Tongue (tissue), 2 donors: ENCODE measurements around the gene COASY. TPM values are rescaled to one million over a fixed set of nuclear protein-coding genes. Genes with fewer than 3 reads are reported as not detected.
"Not testable (repeated sequence)": the region's sequence is repeated elsewhere in the genome, so short reads cannot be mapped to it uniquely, and the experiment has no call there.

Experiments used
- DNase-seq: peaks from one replicate; pipeline ENCODE4 v3.0.0-alpha.2; 2015
- total RNA-seq: library from RNA; depleted of rRNA; stranded (reverse); fragments of >200 nt; gene quantifications from one replicate; pipeline ENCODE4 v1.2.3, GENCODE V29; 2014

The COASY gene
- total RNA-seq, 1 donor from 2014 or later = 20.4 TPM

DNA sequence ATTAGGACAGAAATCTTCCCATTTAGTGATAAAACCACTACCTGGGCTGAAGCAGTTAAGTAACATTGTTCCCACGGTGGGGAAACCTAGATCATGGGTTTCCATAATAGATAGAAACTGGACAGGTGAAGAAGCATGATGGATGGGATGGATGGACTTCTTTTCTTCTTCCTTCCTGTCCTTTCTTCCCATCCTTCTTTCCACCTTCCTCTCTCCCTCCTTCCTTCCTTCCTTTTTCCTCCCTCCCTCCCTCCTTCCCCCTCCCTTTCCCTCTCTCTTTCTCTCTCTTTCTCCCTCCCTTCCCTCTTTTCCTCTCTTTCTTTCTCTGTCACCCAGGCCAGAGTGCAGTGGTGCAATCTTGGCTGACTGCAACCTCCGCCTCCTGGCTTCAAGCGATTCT, 12.5 kb downstream of the COASY start:
- no peak for DNase-seq

DNA sequence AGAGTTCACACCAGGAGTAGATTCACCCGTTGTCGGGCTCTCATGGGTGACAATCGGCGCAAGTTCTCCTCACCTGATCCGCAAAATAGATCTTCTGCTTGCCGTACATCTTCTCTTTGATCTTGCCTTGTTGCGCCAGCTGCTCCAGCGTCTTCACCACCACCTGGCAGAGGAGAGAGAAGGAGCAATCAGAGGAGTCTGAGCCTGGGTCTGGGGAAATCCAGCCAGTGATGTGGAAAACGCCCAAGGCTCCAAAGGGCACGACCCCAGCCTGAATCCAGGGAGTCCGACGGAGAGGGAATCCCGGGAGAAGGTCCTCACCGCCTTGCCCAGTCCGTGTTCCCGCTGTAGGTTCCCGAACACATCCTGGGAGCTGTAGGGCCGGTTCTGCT, 15.2 kb downstream of the COASY start:
- no peak for DNase-seq

DNA sequence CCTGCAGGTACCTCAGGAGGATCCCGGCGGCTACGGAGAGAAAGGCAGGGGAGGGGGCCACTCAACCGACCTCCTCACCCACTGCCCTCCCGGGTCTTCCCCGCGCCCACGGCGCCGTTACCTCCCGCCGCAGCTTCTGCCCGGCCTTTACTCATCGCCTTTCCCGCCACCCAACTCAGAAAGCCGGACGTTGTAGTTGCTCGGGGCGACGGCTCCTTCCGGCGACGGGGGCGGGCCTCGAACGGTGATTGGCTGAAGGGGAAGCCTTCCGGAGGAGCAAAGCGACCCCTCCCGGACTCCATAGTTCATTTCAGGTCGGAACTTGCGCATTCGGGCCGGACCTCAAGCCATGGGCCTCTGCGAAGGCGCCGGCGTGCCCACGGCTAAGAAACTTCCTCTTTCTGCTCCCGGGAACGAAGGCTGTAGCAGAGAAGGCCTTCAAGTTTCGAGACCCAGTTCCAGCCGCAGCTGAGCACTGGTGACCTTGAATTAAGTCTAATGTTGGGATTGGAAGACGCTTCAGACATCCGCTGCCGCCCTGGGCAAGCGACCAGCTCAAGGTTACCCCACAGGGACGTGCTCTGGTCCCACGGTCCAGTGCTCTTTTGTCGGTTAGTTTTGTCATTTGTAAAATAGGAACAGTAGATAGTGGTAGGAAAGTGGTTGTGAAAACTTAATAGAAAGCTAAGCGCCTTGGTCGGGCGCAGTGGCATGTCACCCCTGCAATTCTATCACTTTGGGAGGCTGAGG, 15.8 kb downstream of the COASY start, which contains the start of gene PSMC3IP:
Gene PSMC3IP, minus strand, starts transcription at position 198 of the 750 bp plus-strand sequence. Its CDS starts 43 bp downstream, at position 155.
- peak; percentile 98 for DNase-seq

DNA sequence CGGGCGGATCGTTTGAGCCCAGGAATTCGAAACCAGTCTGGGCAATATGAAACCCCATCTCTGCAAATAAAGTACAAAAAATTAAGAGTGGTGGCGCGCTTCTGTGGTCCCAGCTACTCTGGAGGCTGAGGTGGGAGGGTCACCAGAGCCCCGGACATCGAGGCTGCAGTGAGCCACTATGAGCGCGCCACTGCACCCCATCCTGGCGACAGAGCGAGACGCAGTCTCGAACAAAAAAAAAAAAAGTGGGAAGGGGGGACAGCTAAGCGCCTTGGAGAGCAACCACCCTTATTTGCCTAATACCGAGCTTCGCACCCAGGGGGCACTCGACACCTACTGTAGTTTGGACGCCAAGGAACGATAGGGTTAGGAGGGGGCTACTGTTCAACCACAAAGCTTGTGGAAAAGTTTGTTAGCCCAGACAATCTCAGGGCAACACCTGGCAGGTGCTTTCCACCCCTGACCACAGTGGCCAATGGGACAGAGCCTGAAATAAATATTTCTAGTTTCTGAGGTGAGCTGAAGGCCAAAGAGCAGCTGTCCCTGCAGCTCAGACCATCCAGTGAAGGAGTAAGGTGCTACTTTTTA, 16.4 kb downstream of the COASY start:
- peak; percentile 90 for DNase-seq

DNA sequence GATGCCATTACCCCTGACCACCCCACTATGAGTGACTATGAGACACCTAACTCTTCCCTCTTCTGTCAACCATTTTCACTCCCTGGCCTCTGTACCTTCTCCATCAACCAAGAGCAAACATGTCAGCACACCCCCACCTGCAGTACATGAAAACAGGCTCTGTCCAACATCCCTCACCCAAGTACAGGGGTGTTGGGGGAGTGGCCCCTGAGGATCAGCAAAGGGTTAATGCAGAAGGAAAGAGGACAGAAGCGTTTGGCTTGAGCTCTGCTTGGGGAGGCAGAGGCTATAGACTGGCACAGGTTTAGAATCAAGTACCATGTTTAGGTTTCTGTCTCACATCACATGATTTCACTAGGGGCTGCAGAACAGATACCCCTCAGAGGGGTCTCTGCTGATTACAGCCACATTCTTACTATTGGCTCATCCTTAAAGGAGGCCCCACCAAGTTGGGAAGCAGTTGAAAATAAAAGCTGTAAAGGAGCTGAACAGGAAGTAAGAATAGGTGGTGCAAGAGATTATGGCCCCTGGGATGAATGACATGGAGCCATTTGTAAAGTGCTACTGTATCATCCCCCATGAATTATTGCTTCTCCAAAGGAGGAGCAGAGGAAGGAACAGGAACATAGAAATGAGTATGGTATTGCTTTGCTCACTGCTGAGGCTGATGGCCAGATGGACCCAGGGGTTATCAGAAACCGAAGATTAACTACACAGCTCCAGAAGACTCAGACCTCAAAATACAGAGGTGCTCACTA, 18.0 kb downstream of the COASY start:
- DNase-seq = no peak

DNA sequence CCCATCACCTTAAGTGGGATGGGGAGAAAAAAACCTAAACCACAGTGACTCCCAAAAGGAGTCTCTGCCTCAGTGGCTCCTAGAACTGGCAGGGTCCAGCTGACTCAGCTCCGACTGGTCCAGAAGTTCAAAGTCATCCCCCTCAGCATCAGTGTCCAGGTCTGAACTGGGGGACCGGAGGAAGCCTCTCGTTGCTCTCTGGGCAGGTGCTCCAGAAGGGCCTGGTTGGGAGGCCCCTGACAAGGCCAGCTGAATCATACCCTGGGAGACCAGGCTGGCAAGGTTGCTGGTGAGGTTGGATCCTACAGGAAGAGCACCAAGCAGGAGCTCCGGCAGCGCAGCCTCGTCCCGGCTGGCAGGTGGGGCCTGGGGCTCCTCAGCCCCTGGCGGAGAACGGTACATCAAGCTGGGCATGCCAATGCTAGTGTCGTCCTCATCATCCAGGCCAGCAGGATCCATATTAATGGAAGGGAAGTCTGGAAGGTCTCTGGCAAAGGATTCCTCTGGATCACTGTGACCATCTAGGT, 19.9 kb downstream of the COASY start:
- DNase-seq = no peak

DNA sequence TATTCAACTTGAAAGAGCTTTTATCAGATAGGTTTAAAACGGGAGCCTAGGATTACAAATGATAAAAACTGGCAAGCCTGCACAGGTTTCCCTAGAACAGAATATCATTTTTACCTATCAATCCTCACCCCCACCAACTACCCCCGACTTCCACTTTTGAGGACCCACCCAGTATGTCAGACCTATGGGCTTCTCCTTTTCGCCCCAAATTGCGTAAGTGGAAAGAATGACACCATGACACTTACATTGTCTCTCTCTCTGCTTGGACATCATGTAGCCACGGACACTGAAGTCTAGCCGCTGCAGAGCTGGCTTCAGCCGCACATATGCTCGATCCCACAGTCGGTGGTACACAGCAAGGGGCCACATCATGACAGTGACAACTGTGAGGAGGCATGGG, 22.9 kb downstream of the COASY start:
- DNase-seq = no peak

DNA sequence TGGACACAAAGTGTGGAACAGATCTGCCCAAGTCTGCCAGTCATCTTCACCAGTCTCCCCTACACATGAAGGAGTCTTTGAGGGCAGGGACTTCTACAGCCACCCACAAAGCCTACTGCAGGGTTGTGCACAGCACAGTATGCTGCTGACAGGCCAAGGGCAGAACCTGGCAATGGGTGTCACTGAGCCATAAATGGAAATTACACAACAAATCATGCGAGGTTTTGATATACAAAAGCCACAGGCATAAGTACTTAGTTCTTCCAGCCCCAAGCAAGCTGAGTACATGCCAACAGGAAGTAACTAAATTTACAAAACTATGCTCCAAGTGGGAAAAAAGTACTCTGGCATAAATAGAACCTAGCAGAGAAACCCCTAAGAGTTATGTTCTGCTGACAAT, 23.4 kb downstream of the COASY start:
- DNase-seq = no peak

DNA sequence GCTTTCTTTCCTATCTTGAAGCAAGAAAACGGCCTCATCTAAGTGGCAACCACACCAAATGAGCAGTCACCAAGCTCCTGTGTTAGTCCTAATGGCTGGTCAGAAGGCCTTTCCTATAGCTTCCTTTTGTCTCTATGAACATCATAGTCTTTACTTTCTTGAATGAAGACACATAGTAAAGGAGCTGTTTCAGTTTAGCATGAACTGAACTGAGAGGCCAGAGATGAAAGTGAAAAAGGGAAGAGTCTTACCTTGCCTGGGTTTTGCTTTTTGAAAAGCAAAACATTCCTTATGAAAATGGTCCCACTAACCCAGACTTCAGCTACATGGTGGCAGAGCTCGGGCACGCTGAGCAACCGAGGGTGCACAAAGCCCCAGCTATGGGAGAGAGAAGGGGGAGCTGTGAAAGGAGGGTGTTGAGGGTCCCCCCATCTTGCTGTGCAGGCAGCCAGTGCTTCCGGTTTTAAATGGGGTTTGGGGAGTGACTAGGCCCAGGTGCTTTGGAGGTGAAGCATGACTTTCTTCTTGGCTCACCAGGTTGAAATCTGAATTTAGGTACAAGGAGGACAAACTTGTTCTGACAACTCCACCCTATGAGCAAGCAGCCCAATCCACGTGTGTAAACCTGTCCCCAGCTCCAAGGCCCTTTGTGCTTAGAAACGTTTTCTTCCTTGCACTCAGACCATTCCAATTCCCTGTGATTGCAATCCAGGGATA, 24.7 kb downstream of the COASY start:
- peak; percentile 46 for DNase-seq

DNA sequence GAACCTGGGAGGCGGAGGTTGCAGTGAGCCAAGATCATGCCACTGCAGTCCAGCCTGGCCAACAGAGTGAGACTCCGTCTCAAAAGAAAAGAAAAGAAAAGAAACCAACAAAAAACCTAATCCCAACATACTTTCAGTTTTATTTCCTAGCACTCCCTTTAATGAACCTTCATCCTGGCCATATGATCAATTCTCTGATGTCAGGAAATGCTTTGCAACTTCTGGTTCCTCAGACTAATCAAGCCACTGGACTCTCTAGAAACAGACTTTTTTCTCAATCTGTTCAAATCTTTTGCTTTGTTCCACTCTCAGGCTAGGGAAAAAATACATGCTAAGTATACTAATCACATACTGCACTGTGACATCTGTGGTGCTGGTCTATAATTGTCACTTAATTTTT, 28.9 kb downstream of the COASY start:
- no peak for DNase-seq

DNA sequence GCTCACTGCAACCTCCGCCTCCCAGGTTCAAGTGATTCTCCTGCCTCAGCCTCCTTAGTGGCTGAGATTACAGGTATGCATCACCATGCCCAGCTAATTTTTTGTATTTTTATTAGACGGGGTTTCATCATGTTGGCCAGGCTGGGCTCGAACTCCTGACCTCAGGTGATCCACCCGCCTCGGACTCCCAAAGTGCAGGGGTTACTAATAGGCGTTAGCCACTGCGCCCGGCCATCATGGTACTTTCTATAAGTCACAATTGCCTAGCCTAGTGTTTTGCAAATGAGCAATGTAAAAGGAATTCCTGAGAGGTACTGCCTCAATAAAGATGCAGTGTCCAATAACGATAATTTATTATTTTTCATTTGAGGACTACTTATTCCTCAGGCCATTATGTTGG, 29.5 kb downstream of the COASY start:
- no peak for DNase-seq

DNA sequence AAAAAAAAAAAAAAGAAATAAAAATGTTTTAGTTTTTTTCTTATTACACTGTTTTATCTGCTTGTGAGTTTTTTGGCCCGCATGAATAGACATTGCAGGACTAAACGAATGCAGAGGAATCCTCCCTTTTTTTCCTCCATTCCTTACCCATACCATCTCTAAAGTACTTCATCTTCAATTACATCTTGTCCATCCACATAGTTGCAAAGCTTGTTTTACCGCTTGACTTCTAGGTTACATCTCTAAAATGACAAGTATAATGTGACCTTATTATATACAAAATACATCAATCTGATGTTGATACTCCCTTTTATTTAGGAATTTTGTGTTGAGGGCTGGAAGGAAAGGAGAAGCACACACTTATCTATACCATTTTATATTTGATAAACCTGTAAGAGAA, 34.4 kb downstream of the COASY start:
- no peak for DNase-seq

DNA sequence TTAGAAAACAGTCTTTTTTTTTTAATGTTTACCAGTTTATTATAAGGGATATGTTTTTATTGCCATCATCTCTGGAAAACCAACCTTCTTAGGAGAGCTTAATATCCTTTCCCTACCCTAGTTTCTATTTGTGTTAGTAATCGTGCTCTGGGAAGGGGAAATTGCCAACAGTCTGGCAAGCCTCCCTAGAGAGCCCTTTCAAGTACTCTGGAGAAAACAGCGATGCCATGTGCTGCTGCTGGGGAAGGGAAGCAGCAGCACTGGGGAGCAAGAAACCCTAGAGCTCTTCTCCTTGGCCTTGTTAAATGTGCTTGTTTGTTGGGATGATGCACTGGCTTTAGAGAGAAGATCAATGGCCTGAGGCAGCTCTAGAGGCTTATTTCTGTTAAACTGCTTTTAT, 37.0 kb downstream of the COASY start:
- no peak for DNase-seq

DNA sequence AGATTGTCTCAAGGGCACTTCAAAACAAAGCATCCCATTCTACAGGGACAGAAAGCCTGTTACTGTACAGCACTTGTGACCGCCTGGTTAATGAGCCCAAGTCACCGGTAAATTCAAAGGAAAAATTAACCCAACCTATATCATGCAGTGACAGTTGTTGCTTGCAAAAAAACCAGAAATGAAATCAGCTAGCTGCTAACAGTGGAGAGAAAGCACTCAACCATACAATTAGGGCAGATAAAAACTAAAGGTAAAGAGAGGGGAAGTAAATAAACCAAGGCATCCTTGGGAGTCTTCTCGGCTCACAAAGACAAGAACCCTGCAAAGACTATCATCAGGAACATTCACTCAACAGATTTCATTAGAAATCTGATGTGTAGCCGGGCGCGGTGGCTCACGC, 41.4 kb downstream of the COASY start:
- DNase-seq = no peak

DNA sequence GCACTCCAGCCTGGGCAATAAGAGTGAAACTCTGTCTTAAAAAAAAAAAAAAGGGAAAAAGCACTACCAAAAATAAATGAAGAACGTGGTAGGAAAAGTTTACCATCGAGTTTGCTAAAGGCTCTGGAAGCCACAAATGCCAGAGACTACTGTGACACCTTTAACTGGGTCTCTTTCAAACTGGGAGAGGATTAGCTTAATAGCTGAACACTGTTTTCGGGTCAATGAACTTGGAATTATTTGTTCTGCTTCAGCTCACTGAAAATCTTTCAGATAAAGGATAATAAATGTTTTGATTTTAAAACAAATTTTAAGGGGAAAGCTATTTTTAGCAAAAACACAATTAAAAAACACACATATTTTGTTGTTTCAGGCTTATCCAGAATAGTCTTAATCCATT, 45.8 kb downstream of the COASY start:
- DNase-seq = no peak

DNA sequence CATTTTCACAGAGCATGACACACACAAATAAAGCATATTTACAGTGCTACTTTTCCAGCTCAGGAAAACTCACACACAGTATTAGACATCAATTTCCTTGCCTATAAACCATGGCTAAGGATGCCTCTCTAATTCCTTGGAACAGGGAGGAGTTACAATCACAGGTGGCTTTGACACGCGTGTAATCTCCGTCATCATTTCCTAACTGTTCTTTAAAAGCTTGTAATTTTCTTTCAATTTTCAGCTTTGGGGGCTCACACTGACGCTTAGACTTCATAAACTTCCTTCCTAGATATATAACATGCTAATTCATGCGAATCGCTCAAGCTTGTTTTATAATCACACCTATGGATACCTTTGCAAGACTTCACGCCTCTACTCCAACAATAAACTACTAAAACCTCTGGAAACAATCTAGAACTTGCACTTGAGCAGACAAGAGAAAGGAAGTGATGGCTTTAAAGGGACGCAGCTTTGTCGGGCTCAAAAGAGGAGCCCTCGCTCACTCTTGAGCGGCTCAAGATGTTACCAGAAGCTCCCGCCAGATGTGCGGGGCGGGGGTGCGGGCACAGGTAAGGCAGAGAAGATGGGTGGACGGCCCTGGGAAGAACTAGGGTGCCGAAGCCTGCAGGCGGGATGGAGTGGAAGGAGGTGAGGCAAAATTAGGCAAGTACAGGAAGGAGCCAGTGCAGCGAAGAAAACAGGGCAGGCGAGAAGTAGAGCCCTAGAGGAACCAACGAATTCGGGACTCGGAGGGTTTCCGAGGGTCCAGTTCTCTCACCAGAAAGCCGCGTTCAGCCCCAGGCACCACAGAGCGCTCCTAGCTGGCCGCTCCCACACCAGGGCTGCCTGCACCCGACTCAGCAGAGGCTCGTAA, 46.6 kb downstream of the COASY start:
- no peak for DNase-seq

DNA sequence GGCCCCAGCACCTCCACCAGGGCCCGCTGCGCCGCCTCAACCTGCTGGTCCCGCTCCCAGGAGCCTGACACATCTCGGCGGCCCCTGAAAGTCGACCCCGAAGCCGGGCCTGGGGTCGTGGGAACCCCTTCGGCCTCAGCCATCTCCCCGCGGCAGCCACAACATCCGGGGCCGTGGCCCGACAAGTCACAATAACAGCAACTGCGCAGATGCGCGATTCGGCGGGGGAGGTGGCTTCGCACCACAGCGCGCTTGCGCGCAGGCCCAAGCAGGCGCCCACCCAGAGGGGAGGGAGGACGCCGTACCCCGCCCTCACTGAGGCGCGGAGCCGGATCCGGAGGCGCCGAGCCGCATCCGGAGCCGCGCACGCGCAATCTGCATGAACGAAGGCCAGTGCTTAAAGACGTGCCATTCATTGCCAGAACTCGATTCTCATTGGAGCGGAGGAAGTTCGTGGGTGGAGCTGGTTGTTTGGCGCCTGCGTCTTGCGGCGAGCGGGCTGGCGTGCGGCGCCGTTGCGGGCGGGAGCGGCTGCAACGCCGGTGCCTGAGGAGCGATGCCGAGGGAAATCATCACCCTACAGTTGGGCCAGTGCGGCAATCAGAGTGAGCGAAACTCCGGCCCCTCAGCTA, 47.4 kb downstream of the COASY start, which contains the start of the genes RETREG3 and TUBG1:
Gene RETREG3, minus strand, starts transcription at position 193 of the 632 bp plus-strand sequence. Its CDS starts 50 bp downstream, at position 143.
Gene TUBG1, plus strand, starts transcription at position 502 of the 632 bp plus-strand sequence. Its CDS starts 55 bp downstream, at position 557.
- DNase-seq = peak; percentile 100

DNA sequence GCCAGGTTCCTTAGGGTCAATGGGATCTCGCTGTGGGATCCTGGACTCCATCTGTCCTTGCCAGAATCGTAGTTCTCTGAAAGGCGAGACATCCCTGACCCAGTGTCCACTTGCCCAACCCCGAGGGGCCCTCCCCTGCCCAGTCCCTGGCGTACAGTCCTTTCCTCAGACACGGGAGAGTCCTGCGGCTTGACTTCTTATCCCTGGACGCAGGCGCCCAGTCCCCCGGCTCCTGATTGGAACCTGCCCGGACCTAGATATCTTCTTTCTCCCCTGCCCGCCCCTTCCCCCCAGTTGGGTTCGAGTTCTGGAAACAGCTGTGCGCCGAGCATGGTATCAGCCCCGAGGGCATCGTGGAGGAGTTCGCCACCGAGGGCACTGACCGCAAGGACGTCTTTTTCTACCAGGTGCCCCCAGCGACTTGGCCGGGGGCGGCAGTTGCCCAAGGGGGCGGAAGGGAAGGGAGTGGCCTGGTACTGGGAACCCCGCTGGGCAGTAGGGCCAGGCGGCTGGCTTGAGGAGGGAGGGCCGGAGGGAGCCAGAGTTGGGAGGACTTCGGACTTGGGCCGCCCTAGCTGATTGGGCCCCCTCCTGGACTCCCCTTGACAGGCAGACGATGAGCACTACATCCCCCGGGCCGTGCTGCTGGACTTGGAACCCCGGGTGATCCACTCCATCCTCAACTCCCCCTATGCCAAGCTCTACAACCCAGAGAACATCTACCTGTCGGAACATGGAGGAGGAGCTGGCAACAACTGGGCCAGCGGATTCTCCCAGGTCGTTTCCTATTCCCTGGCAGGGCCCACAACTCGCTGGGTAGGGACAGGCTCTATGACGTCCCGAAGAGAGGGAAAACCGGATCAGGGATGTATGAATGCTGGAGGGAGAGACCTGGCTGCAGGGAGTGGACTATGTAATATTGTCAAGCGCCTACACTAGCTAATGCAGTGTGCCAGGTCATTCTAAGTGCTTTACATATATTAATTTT, 48.2 kb downstream of the COASY start:
- DNase-seq = not testable (repeated sequence)

DNA sequence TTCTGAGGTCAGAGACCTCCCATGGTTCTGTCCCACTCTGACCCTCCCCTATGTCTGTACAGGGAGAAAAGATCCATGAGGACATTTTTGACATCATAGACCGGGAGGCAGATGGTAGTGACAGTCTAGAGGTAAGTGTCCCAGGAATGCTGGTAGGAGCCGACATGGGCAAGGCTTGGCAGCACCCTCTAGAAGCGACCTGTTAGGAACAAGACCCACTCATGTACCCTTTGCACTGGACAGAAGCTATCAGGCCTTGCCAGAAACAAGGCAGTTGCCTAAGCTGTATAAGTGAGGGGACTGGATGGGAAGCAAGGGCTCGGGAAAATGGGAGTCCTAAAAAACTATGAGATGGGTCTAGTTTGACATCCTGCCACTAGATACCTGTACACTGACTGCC, 50.1 kb downstream of the COASY start:
- no peak for DNase-seq
